GOT3 (cell line): Measurements from ENCODE around the gene DRGX.

Experiments
- DNase-seq: peaks from one replicate; lab custom pipeline; 2025; ENCODE audit warnings: mixed read lengths; lab: John Stamatoyannopoulos, UW

DRGX gene

GRCh38 chr10:49338604-49339003, 57.3 kb downstream of the DRGX start:
- no peak for DNase-seq

- DNase-seq = no peak
Observed at GRCh38 chr10:49335364-49335972, 60.4 kb downstream of the DRGX start.

- no peak for DNase-seq
Observed at GRCh38 chr10:49334964-49335363, 60.9 kb downstream of the DRGX start.

GRCh38 chr10:49333192-49333591, 62.7 kb downstream of the DRGX start:
- no peak for DNase-seq

- no peak for DNase-seq
Observed at GRCh38 chr10:49332768-49333167, 63.1 kb downstream of the DRGX start.

- no peak for DNase-seq
Observed at GRCh38 chr10:49332333-49332732, 63.6 kb downstream of the DRGX start.

GRCh38 chr10:49331431-49331830, 64.5 kb downstream of the DRGX start:
- no peak for DNase-seq

- no peak for DNase-seq
Observed at GRCh38 chr10:49330127-49330665, 65.7 kb downstream of the DRGX start.

- no peak for DNase-seq
Observed at GRCh38 chr10:49329146-49329505, 66.8 kb downstream of the DRGX start.

GRCh38 chr10:49328401-49329145, 67.3 kb downstream of the DRGX start:
- DNase-seq = no peak

GRCh38 chr10:49327036-49327813, 68.7 kb downstream of the DRGX start:
- DNase-seq = no peak

GRCh38 chr10:49325916-49326783, 69.7 kb downstream of the DRGX start:
- no peak for DNase-seq

GRCh38 chr10:49325131-49325915, 70.6 kb downstream of the DRGX start:
- no peak for DNase-seq

GRCh38 chr10:49324711-49325110, 71.2 kb downstream of the DRGX start:
- DNase-seq = no peak

GRCh38 chr10:49323896-49324270, 72.0 kb downstream of the DRGX start:
- DNase-seq = no peak

GRCh38 chr10:49323171-49323895, 72.6 kb downstream of the DRGX start:
- no peak for DNase-seq

GRCh38 chr10:49322371-49323170, 73.3 kb downstream of the DRGX start:
- no peak for DNase-seq

- no peak for DNase-seq
Observed at GRCh38 chr10:49321021-49321420, 74.9 kb downstream of the DRGX start.

GRCh38 chr10:49320191-49320590, 75.7 kb downstream of the DRGX start:
- DNase-seq = no peak

GRCh38 chr10:49319206-49319605, 76.7 kb downstream of the DRGX start:
- DNase-seq = no peak
